ENCODE results near the gene PPP1R13B.

GRCh38 chr14:103846543-103847450 is 578 bp downstream of the PPP1R13B start:
- TF ChIP-seq GABPA (IDR thresholded peaks at IDR 0.05; ENCODE audit: low read depth) (no peak), SIN3A (IDR thresholded peaks at IDR 0.05; ENCODE audit: borderline replicate concordance, low read depth, low read length) (no peak), ELF1 (IDR thresholded peaks at IDR 0.05) (no peak), POLR2AphosphoS5 (IDR thresholded peaks at IDR 0.05; ENCODE audit: low read depth, low read length) (no peak), EZH2phosphoT487 (IDR thresholded peaks at IDR 0.05; ENCODE audit: borderline replicate concordance, low read depth) (no peak), EP300 (IDR thresholded peaks at IDR 0.05; ENCODE audit: borderline replicate concordance in 1 of 2, low read depth in 1 of 2, low read length in 1 of 2) (no peak), RAD21 (IDR thresholded peaks at IDR 0.05; ENCODE audit: low read length) (no peak), FOXM1 (IDR thresholded peaks at IDR 0.05; ENCODE audit: low read depth) (no peak), GATA2 (CRISPR knock-in tag; IDR thresholded peaks at IDR 0.05) (no peak), TAF1 (IDR thresholded peaks at IDR 0.05; ENCODE audit: borderline replicate concordance, low read depth, low read length) (no peak)
- TF ChIP-seq, protein P1, sequence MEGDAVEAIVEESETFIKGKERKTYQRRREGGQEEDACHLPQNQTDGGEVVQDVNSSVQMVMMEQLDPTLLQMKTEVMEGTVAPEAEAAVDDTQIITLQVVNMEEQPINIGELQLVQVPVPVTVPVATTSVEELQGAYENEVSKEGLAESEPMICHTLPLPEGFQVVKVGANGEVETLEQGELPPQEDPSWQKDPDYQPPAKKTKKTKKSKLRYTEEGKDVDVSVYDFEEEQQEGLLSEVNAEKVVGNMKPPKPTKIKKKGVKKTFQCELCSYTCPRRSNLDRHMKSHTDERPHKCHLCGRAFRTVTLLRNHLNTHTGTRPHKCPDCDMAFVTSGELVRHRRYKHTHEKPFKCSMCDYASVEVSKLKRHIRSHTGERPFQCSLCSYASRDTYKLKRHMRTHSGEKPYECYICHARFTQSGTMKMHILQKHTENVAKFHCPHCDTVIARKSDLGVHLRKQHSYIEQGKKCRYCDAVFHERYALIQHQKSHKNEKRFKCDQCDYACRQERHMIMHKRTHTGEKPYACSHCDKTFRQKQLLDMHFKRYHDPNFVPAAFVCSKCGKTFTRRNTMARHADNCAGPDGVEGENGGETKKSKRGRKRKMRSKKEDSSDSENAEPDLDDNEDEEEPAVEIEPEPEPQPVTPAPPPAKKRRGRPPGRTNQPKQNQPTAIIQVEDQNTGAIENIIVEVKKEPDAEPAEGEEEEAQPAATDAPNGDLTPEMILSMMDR (IDR thresholded peaks at IDR 0.05) = no peak
- TF ChIP-seq, protein P2, sequence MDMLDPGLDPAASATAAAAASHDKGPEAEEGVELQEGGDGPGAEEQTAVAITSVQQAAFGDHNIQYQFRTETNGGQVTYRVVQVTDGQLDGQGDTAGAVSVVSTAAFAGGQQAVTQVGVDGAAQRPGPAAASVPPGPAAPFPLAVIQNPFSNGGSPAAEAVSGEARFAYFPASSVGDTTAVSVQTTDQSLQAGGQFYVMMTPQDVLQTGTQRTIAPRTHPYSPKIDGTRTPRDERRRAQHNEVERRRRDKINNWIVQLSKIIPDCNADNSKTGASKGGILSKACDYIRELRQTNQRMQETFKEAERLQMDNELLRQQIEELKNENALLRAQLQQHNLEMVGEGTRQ (IDR thresholded peaks at IDR 0.05; ENCODE audit: borderline replicate concordance, low read depth, low read length) = no peak
- TF ChIP-seq, protein P3, sequence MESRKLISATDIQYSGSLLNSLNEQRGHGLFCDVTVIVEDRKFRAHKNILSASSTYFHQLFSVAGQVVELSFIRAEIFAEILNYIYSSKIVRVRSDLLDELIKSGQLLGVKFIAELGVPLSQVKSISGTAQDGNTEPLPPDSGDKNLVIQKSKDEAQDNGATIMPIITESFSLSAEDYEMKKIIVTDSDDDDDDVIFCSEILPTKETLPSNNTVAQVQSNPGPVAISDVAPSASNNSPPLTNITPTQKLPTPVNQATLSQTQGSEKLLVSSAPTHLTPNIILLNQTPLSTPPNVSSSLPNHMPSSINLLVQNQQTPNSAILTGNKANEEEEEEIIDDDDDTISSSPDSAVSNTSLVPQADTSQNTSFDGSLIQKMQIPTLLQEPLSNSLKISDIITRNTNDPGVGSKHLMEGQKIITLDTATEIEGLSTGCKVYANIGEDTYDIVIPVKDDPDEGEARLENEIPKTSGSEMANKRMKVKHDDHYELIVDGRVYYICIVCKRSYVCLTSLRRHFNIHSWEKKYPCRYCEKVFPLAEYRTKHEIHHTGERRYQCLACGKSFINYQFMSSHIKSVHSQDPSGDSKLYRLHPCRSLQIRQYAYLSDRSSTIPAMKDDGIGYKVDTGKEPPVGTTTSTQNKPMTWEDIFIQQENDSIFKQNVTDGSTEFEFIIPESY (IDR thresholded peaks at IDR 0.05; ENCODE audit: borderline replicate concordance, low read depth) = no peak
